HCT116 (cell line): ENCODE measurements around the gene ATP10B.

Experiments
- CTCF ChIP-seq, 3 experiments: fragments of 200-600 bp in 1 of 3; sonication (generic) in 1 of 3; IDR thresholded peaks in 2 of 3; conservative IDR thresholded peaks in 1 of 3; 2 replicates each; pipeline ENCODE4 v1.5.1; 2012 to 2017; ENCODE audit warnings: low read depth in 2 of 3, low read length in 2 of 3, antibody characterized with exemption in 1 of 3, borderline replicate concordance in 1 of 3, control low read depth in 1 of 3, mild to moderate bottlenecking in 1 of 3, mixed read lengths in 1 of 3, mixed run types in 1 of 3, moderate library complexity in 1 of 3; ENCODE audit not compliant: insufficient read depth in 1 of 3
- ZNF274 ChIP-seq: fragments of 200-500 bp; sonication (Bioruptor generic); IDR thresholded peaks from 2 replicates; pipeline ENCODE4 v1.6.1; 2014; ENCODE audit warnings: mild to moderate bottlenecking, low read depth, low read length, inconsistent platforms

GRCh38 chr5:160835376-160835775 lies 16.6 kb downstream of the ATP10B start:
- no peak for TF ChIP-seq ZNF274
- TF ChIP-seq CTCF (IDR thresholded peaks at IDR 0.05 in 2 of 3, conservative IDR thresholded peaks at IDR 0.05 in 1 of 3; ENCODE audit: borderline replicate concordance in 1 of 3, insufficient read depth in 1 of 3, low read depth in 2 of 3, low read length in 2 of 3): no peak
